EL (cell line): Measurements from ENCODE around the gene CASQ1.

Experiments
- DNase-seq: peaks from one replicate; pipeline ENCODE4 v3.0.0-alpha.2; 2016

CASQ1 gene

GRCh38 chr1:160205242-160206035 lies 15.1 kb downstream of the CASQ1 start, which contains the start of gene PEA15:
Gene PEA15 (plus strand): TSS chr1:160205384. CDS start chr1:160211545, 6,161 bp downstream.
- peak; percentile 70 for DNase-seq

DNA sequence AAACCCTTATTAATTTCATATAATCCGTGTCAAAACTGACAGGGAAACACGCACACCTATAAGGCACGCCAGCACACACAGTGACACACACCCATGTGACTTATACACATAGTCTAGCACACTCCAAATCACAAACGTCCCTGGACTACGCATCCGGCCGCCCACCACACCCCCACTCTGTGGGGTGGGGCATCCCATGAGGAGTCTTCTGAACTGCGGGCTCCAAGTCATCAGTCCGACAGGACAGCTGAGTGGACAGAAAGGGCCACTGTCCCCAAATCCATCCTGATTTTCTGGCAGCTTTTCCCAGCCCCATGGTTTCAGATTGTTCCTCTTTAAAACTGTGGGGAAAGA lies 15.6 kb downstream of the CASQ1 start:
- peak; percentile 80 for DNase-seq

GRCh38 chr1:160206421-160207117 lies 16.2 kb downstream of the CASQ1 start:
- DNase-seq = peak; percentile 96

GRCh38 chr1:160207118-160207650 lies 16.8 kb downstream of the CASQ1 start:
- no peak for DNase-seq

- DNase-seq = no peak
These were observed 17.6 kb downstream of the CASQ1 start for GRCh38 chr1:160207771-160208556.

- no peak for DNase-seq
These were observed 18.4 kb downstream of the CASQ1 start for GRCh38 chr1:160208557-160209320.

DNA sequence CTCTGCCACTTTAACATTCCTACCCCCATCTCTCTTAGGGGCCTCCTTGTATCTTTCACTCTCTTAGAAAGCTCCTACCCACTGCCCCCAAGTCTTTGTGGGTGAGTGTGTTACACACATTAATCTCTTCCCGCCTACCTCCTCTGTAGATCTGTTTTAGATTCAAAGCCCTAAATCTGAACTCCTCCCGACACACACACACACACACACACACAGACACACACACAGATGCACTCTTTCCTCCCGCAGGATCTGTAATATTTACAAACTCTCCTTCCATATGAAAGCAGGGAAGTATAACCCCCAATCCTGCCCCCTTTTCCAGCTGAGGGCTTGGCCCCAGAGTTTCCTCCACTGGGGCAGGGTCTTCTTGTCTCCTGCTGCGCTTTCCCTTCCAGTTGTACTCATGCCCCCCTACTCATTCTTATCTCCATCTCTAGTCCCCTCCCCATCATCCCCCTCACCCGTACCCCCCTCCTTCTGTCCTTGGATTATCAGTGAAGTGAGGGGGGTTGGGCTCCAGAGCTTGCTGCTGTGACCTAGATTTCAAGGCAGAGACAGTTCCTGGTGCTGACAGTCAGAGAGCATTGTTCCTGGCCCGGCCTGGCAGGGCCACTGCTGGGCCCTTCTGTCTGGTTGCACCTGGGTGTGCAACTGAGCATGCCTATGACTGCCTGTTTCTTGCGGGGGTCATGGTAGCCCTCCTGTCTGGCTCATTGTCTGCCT lies 19.1 kb downstream of the CASQ1 start:
- no peak for DNase-seq

- no peak for DNase-seq
These were observed 20.2 kb downstream of the CASQ1 start for GRCh38 chr1:160210561-160210960.

DNA sequence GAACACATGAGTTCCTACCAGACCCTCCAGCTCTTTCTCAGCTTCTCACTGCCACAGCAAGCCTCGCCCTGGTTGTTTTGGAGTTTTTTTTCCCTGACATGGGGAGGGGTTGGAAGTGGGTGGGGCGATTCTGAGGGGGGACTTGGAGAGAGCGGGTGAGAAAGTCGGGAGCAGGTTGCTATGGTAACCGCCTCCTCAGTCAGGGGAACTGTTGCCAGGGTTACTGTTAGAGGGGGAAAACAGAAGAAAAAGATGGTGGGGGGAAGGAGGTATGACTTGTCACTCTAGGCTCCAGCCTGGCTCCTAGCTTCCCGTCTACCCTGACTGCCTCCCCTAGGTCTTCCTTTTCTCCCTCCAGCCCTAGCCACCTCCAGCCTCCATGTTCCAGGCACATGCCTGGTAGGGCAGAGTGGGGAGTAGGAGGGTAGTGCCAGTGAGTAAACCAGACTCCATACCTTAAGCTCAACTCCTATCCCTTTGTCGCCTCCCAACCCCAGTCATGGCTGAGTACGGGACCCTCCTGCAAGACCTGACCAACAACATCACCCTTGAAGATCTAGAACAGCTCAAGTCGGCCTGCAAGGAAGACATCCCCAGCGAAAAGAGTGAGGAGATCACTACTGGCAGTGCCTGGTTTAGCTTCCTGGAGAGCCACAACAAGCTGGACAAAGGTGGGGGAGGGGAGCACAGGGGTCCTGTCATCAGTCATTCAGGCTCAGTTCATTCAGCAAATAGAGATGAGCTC lies 20.8 kb downstream of the CASQ1 start:
- DNase-seq = no peak

- no peak for DNase-seq
These were observed 24.2 kb downstream of the CASQ1 start for GRCh38 chr1:160214481-160215140.

DNA sequence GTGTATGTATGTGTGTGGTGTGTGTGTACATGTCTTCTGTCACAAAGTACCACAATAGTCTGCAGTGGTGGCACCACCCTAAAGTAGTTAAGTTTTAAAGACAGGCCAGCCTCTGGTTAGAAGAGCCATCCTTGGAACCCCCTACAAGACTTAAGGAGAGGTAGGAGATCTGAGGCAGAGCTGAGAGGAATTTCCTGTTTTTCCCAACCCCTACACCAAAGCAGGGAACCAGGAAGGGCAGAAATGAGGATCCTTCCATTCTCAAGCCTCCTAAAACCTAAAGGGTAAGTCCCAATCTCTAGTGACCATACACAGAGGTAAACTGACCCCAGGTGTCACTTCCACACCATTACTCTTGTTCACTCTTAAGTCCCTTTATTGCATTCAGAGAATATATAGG lies 25.9 kb downstream of the CASQ1 start:
- no peak for DNase-seq

DNA sequence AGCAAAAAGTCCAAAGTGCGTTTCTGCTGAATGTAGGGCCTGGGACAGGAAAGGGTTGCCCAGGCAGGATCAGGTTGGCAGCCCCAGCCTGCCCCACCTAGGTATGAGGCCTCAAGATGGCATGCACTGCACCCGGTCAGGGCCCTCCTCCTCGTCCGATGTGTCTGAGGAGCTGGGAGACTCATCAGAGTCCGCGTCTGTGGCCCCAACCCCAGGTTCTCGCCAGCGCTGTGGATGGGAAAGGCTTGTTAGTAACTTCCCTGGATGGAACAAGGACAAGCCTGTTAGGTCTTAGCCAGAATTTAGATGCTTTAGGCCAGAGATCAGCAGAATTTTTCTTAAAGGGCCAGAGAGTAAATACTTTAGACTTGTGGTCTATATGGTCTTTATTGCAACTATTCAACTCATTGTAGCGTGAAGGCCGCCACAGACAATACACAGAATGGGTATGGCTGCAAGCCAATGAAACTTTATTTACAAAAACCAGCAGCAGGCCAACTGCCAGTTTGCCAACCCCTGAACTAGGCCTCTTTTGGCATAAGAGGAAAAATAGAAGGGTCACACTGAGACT lies 27.2 kb downstream of the CASQ1 start:
- no peak for DNase-seq

DNA sequence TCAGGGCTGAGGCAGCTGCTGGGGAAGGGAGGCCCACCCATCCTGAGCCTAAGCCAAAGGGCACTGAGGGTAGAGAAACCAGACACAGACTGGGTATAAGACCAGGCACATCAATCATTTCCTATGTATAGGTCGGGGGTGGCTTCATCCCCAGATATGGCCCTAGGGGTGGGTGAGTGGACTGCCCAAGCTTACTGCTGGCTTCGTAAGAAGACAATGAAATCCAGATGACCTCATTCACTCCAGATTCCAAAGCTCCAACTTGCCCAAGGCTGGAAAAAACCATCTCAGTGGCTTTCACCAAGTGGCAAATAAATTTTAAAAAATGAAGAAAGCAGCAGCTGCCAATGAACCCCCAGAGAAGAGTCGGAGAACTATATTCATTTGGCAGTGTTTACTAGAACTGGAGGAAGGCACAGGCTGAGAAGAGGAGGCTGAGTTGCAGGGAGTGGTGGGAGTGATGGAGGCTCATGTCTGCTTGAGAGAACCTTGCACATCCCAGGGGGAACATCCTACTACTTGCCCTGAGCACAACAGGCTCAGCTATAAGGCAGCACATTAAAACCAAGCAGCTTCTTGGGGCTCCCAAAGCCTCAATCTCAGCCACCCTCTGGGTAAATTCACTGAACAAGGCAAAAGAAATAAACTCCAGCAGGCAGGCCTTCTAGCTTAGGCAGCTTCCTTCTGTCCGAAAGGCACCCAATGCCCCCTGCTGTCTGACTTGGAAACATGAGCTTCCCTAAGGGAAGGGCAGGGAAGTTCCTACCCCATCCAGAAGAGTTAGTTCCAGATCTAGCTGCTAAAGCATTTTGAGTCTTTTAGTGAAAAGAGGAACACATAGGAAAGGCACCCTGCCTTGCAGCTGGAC lies 28.9 kb downstream of the CASQ1 start:
- peak; percentile 82 for DNase-seq

DNA sequence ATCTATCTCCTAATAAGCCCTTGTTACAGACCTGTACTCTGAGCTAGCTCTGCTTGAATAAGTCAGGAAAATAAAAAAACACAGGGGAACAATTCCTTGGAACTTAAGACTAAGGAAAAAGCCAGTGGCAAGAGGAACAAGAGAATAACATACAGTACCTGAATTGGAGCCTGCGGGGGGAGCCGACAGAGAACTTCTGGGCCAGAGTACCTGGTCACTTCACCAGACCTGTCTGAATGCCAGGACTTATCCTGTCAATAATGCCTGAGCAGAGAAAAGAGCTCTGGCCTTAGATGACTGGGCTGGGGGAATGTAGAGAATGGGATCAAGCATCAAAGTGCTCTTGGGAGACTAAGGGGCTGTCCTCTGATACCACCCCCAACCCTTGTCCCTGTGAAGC lies 29.9 kb downstream of the CASQ1 start:
- no peak for DNase-seq

- no peak for DNase-seq
These were observed 30.7 kb downstream of the CASQ1 start for GRCh38 chr1:160221089-160221488.

DNA sequence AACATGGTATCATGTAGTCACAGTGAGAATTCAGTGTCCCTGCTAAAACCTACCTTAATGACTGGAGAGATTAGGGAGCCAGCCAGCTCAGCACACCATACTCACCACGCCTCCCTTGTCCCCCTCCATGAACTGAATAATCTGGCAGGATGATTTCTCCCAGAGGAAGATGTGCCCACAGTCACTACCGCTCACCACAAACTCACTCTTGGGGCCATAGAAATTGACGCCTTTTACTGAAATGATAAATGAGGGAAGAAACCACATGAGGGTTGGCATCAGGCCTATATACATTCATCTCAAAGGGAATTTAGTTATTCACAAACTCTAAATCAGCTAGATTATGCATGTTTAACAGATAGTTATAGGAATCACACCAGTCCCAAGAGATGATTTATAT lies 32.2 kb downstream of the CASQ1 start:
- no peak for DNase-seq

GRCh38 chr1:160224606-160225005 lies 34.2 kb downstream of the CASQ1 start:
- DNase-seq = no peak

DNA sequence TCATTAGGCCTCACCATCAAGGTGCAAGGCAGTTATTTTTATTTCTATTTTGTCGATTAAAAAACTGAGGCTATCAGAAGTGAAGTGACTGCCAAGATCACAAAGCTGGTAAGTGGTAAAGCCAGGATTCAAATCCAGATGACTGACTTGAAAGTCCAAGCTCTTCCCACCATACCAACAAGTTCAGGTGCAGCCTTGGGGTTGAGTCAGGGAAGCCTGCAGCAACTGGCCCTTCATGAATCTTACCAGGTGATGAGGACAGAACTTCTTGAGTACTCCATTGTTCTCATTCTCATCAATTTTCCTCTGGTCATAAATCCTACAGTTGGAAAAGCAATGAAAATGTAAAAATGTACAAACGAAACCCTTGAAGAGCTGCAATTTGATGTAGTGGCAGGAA lies 35.0 kb downstream of the CASQ1 start:
- DNase-seq = no peak

- no peak for DNase-seq
These were observed 36.2 kb downstream of the CASQ1 start for GRCh38 chr1:160226623-160227022.
